ENCODE data around the gene SIGLEC1. TPM values are rescaled to one million over a fixed set of nuclear protein-coding genes. Genes with fewer than 3 reads are reported as not detected.

The SIGLEC1 gene
- total RNA-seq, 1 donor from 2014 or later = 2.1 TPM

- H3K36me3 ChIP-seq (ENCODE audit: control insufficient read depth in 3 of 3, insufficient read depth in 3 of 3, low read length in 3 of 3) = no peaks in the 10 kb centered on the region
- no peak overlapping the region for H3K4me3 ChIP-seq (ENCODE audit: low read length in 3 of 3)
- H3K9me3 ChIP-seq (ENCODE audit: control insufficient read depth in 3 of 3, low read length in 3 of 3) = no peaks in the 10 kb centered on the region
- H3K4me1 ChIP-seq (ENCODE audit: control insufficient read depth in 3 of 3, insufficient read depth in 3 of 3, low read length in 3 of 3) = peaks cover 22 to 29% (median 23%) of the 10 kb centered on the region in 3 donors
- peaks cover 3 to 4% (median 3%) of the 10 kb centered on the region in 3 donors for H3K27me3 ChIP-seq (ENCODE audit: control insufficient read depth in 3 of 3, insufficient read depth in 3 of 3, low read length in 3 of 3)
- H3K27ac ChIP-seq (ENCODE audit: low read depth, low read length) = no peak overlapping the region
- no peak overlapping the region for H3K9ac ChIP-seq (ENCODE audit: low read depth in 1 of 3, low read length in 3 of 3)
Measured at GRCh38 chr20:3738111-3739053, 26.0 kb upstream of the SIGLEC1 start.

- H3K9me3 ChIP-seq (ENCODE audit: control insufficient read depth in 3 of 3, low read length in 3 of 3) = no peaks in the 10 kb centered on the region
- H3K36me3 ChIP-seq (ENCODE audit: control insufficient read depth in 3 of 3, insufficient read depth in 3 of 3, low read length in 3 of 3) = no peaks in the 10 kb centered on the region
- H3K4me1 ChIP-seq (ENCODE audit: control insufficient read depth in 3 of 3, insufficient read depth in 3 of 3, low read length in 3 of 3) = peaks cover 22 to 29% (median 23%) of the 10 kb centered on the region in 3 donors
- H3K27me3 ChIP-seq (ENCODE audit: control insufficient read depth in 3 of 3, insufficient read depth in 3 of 3, low read length in 3 of 3) = peaks cover 12 to 22% (median 15%) of the 10 kb centered on the region in 3 donors
- H3K27ac ChIP-seq (ENCODE audit: low read depth, low read length) = no peak overlapping the region
- H3K9ac ChIP-seq (ENCODE audit: low read depth in 1 of 3, low read length in 3 of 3) = no peak overlapping the region
- no peak overlapping the region for H3K4me3 ChIP-seq (ENCODE audit: low read length in 3 of 3)
Measured at GRCh38 chr20:3735768-3736167, 23.4 kb upstream of the SIGLEC1 start.

- H3K36me3 ChIP-seq (ENCODE audit: control insufficient read depth in 3 of 3, insufficient read depth in 3 of 3, low read length in 3 of 3) = no peaks in the 10 kb centered on the region
- H3K4me1 ChIP-seq (ENCODE audit: control insufficient read depth in 3 of 3, insufficient read depth in 3 of 3, low read length in 3 of 3) = peaks cover 15 to 27% (median 23%) of the 10 kb centered on the region in 3 donors
- peak overlapping the region; percentile 47 for H3K27ac ChIP-seq (ENCODE audit: low read depth, low read length)
- H3K9ac ChIP-seq (ENCODE audit: low read depth in 1 of 3, low read length in 3 of 3) = no peak overlapping the region
- H3K27me3 ChIP-seq (ENCODE audit: control insufficient read depth in 3 of 3, insufficient read depth in 3 of 3, low read length in 3 of 3) = peaks cover 15 to 27% (median 15%) of the 10 kb centered on the region in 3 donors
- H3K9me3 ChIP-seq (ENCODE audit: control insufficient read depth in 3 of 3, low read length in 3 of 3) = no peaks in the 10 kb centered on the region
- H3K4me3 ChIP-seq (ENCODE audit: low read length in 3 of 3) = peak overlapping the region in 2 of 3 donors; percentile 70
Measured at GRCh38 chr20:3734111-3734843, 21.9 kb upstream of the SIGLEC1 start.

DNA sequence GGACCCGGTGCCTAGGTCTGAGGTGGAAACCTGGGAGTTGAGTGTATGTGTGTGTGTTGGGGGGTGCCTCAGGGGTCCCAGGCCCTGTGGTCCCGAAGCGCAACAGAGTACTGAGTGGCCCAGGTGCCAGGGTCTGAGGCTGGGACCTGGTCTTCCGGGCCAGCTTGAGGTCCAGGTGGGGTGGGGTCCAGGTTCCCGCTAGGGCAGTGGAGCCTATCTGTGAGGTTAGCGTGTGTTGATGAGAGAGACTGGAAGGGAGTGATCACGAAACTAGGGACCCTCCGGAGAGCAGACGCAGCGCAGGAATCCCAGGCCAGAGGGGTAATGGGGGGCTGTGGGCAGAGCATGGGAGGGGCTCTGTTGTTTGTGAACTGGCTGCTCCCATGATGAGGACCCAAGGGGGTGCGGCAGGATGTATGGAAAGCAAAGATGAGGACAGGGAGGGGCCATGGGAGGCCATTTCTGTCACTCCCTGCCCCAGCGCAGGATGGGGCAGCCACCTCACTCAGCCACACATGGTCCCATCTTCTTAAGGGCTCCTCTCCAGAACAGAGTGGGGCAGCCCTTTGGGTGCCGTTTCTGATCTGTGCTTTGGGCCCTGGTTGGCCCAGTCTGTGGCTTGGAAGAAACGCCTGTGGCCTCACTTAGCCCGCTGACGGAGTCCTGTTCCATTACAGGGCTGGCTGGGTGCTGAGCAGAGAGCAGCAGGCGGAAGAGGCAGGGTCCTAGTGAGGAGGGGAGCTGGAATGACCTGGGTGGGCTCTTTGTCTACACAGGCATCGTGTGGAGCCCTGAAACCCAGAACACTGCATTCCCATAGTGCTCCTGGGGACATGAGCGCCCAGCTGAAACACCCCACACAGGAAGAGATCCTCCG, 21.0 kb upstream of the SIGLEC1 start:
- Histone ChIP-seq H3K4me3 (ENCODE audit: low read length in 3 of 3) (peak overlapping the region; percentile 52 to 70 (median 70)), H3K9me3 (ENCODE audit: control insufficient read depth in 3 of 3, low read length in 3 of 3) (no peaks in the 10 kb centered on the region), H3K27me3 (ENCODE audit: control insufficient read depth in 3 of 3, insufficient read depth in 3 of 3, low read length in 3 of 3) (peaks cover 19 to 27% (median 20%) of the 10 kb centered on the region in 3 donors), H3K4me1 (ENCODE audit: control insufficient read depth in 3 of 3, insufficient read depth in 3 of 3, low read length in 3 of 3) (peaks cover 18 to 27% (median 21%) of the 10 kb centered on the region in 3 donors), H3K36me3 (ENCODE audit: control insufficient read depth in 3 of 3, insufficient read depth in 3 of 3, low read length in 3 of 3) (no peaks in the 10 kb centered on the region), H3K27ac (ENCODE audit: low read depth, low read length) (peak overlapping the region; percentile 47), H3K9ac (ENCODE audit: low read depth in 1 of 3, low read length in 3 of 3) (peak overlapping the region; percentile 14 to 72 (median 68))

DNA sequence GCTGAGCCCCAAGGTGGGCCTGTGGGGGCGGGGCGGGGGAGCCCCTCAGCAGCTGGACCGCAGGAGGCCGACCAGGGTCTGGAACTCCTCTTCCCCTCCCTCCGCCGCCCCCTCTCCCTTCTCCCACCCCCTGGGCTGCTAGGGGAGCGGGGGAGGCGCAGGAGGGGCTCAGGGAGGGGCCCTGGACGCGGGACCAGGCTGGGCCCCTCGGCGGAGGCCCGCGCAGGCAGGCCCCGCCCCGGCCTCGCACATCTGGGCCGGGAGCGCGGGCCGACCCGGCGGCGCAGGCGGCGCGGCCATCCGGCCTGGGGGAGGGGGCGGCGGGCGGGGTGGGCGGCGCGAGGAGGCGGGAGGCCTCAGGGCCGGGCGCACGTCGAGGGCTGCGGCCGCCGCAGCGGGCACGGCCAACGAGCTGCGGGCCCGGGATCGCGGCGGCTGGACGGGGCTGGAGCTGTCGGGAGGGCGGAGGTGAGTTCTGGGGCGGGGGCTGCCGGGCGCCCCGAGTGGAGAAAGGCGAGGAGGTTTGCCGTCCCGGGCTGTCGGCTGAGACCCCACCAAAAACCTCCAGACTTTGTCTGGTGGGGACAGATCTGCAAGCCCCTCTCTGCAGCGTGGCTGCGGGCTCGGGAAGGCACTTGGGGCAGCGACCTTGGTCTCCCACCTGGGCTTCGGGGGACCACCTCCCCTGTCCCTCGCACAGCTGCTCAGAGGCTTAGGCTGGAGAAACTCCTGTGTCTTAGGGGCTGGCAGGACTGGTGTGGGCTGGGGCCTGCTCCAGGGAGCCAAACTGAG, 20.1 kb upstream of the SIGLEC1 start, which contains the start of gene HSPA12B:
TSS of gene HSPA12B (plus strand) at position 359 of the 792 bp plus-strand sequence. CDS start 5,990 bp downstream, outside the sequence.
- peak within 1 kb of the TSS; percentile 47 for H3K27ac ChIP-seq (ENCODE audit: low read depth, low read length)
- H3K9me3 ChIP-seq (ENCODE audit: control insufficient read depth in 3 of 3, low read length in 3 of 3) = no peaks in the 10 kb centered on the region
- H3K4me1 ChIP-seq (ENCODE audit: control insufficient read depth in 3 of 3, insufficient read depth in 3 of 3, low read length in 3 of 3) = peaks cover 25 to 33% (median 30%) of the 10 kb centered on the region in 3 donors
- H3K27me3 ChIP-seq (ENCODE audit: control insufficient read depth in 3 of 3, insufficient read depth in 3 of 3, low read length in 3 of 3) = peaks cover 20 to 30% (median 20%) of the 10 kb centered on the region in 3 donors
- H3K4me3 ChIP-seq (ENCODE audit: low read length in 3 of 3) = peak within 1 kb of the TSS; percentile 52 to 70 (median 70)
- H3K9ac ChIP-seq (ENCODE audit: low read depth in 1 of 3, low read length in 3 of 3) = peak within 1 kb of the TSS; percentile 14 to 72 (median 68)
- no peaks in the 10 kb centered on the region for H3K36me3 ChIP-seq (ENCODE audit: control insufficient read depth in 3 of 3, insufficient read depth in 3 of 3, low read length in 3 of 3)

DNA sequence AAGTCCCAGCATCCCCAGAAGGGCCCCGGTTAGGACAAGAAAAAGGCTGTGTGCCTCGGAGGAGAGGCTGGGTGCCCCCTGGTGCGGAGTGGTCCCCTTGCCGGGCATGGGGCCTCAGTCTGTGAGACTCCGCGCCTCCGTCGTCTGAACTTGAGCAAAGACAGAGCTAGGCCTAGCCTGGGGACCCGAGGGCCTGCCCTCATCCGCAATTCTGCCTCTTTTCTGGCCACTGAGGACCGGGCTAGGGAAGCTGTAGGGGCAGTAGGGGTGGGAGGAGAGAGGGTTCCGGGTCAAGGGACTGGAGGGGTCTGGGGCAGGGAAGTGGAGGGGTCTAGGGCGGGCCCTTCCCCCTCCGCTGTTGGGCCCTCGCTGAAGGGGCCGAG, 19.5 kb upstream of the SIGLEC1 start:
- Histone ChIP-seq H3K27me3 (ENCODE audit: control insufficient read depth in 3 of 3, insufficient read depth in 3 of 3, low read length in 3 of 3) (peaks cover 20 to 30% (median 24%) of the 10 kb centered on the region in 3 donors), H3K9me3 (ENCODE audit: control insufficient read depth in 3 of 3, low read length in 3 of 3) (no peaks in the 10 kb centered on the region), H3K4me1 (ENCODE audit: control insufficient read depth in 3 of 3, insufficient read depth in 3 of 3, low read length in 3 of 3) (peaks cover 26 to 33% (median 30%) of the 10 kb centered on the region in 3 donors), H3K36me3 (ENCODE audit: control insufficient read depth in 3 of 3, insufficient read depth in 3 of 3, low read length in 3 of 3) (no peaks in the 10 kb centered on the region), H3K4me3 (ENCODE audit: low read length in 3 of 3) (no peak overlapping the region), H3K9ac (ENCODE audit: low read depth in 1 of 3, low read length in 3 of 3) (no peak overlapping the region), H3K27ac (ENCODE audit: low read depth, low read length) (peak overlapping the region; percentile 7)

DNA sequence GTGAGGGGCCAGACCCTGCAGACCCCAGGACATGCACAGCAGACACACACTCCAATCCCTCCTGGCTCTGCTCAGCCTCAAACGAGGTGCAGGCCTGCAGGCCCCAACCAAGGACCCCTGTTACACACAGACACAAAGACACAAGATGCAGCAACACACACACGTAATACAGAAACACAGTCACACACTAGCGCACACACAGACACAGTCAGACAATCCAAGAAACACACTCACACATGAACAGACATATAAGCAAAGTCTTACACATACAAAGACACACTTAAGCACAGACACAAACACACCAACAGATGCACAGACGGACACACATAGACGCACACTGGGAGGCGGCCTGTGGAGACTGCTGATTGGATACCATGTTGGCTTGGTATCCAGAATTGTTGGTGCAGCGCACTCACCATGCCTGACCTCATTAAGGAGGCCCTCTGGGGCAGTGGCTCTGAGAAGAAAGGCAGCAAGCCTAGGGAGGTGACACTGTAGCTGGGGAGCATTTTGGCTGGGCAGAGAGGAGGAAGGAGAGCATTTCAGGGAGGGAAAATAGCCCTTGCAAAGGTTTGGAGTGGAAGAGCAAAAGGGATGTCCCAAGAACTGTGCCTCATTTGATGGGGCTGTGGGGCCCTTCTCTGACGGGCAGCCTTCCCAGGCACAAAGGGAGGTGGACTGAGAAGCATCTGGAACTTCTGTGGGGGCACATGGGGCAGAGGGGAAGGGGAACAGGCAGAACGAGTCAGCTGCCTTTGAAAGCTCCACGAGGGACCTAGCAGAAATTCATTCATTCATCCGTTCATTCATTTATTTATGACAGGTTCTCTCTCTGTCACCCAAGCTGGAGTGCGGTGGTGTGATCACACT, 18.6 kb upstream of the SIGLEC1 start:
- Histone ChIP-seq H3K9me3 (ENCODE audit: control insufficient read depth in 3 of 3, low read length in 3 of 3) (no peaks in the 10 kb centered on the region), H3K27ac (ENCODE audit: low read depth, low read length) (no peak overlapping the region), H3K4me1 (ENCODE audit: control insufficient read depth in 3 of 3, insufficient read depth in 3 of 3, low read length in 3 of 3) (peaks cover 25 to 29% (median 27%) of the 10 kb centered on the region in 3 donors), H3K4me3 (ENCODE audit: low read length in 3 of 3) (no peak overlapping the region), H3K36me3 (ENCODE audit: control insufficient read depth in 3 of 3, insufficient read depth in 3 of 3, low read length in 3 of 3) (no peaks in the 10 kb centered on the region), H3K27me3 (ENCODE audit: control insufficient read depth in 3 of 3, insufficient read depth in 3 of 3, low read length in 3 of 3) (peaks cover 16 to 30% (median 24%) of the 10 kb centered on the region in 3 donors), H3K9ac (ENCODE audit: low read depth in 1 of 3, low read length in 3 of 3) (no peak overlapping the region)

- H3K9ac ChIP-seq (ENCODE audit: low read depth in 1 of 3, low read length in 3 of 3) = no peak overlapping the region
- peaks cover 15 to 30% (median 24%) of the 10 kb centered on the region in 3 donors for H3K27me3 ChIP-seq (ENCODE audit: control insufficient read depth in 3 of 3, insufficient read depth in 3 of 3, low read length in 3 of 3)
- peaks cover 21 to 28% (median 25%) of the 10 kb centered on the region in 3 donors for H3K4me1 ChIP-seq (ENCODE audit: control insufficient read depth in 3 of 3, insufficient read depth in 3 of 3, low read length in 3 of 3)
- no peaks in the 10 kb centered on the region for H3K9me3 ChIP-seq (ENCODE audit: control insufficient read depth in 3 of 3, low read length in 3 of 3)
- no peak overlapping the region for H3K27ac ChIP-seq (ENCODE audit: low read depth, low read length)
- no peak overlapping the region for H3K4me3 ChIP-seq (ENCODE audit: low read length in 3 of 3)
- H3K36me3 ChIP-seq (ENCODE audit: control insufficient read depth in 3 of 3, insufficient read depth in 3 of 3, low read length in 3 of 3) = no peaks in the 10 kb centered on the region
Measured at GRCh38 chr20:3729811-3730540, 17.6 kb upstream of the SIGLEC1 start.
